SJSA1 (cell line): ENCODE results near the gene ALDH7A1. TPM values are rescaled to one million over a fixed set of nuclear protein-coding genes. Genes with fewer than 3 reads are reported as not detected.
"Not testable (repeated sequence)": the region's sequence is repeated elsewhere in the genome, so short reads cannot be mapped to it uniquely, and the experiment has no call there.

Experiments used
- DNase-seq, 2 experiments: peaks; one replicate each; pipeline ENCODE4 v3.0.0-alpha.2; 2015 to 2020; ENCODE audit warnings: low spot score in 2 of 2, low read depth in 1 of 2
- H3K27ac ChIP-seq: fragments of 250-450 bp; sonication (Bioruptor Pico); 2 replicates; pipeline ENCODE4 v1.5.1; 2020; ENCODE audit warnings: mild to moderate bottlenecking, moderate library complexity
- H3K27me3 ChIP-seq: fragments of 250-450 bp; sonication (Bioruptor Pico); replicated peaks from 2 replicates; pipeline ENCODE4 v1.5.1; 2020; ENCODE audit warnings: mild to moderate bottlenecking, moderate library complexity
- H3K36me3 ChIP-seq: fragments of 250-450 bp; sonication (Bioruptor Pico); 2 replicates; pipeline ENCODE4 v1.5.1; 2020; ENCODE audit warnings: mild to moderate bottlenecking
- H3K4me1 ChIP-seq: fragments of 250-450 bp; sonication (Bioruptor Pico); replicated peaks from 2 replicates; pipeline ENCODE4 v1.6.1; 2021; ENCODE audit warnings: mild to moderate bottlenecking
- H3K4me3 ChIP-seq: fragments of 250-450 bp; sonication (Bioruptor Pico); 2 replicates; pipeline ENCODE4 v1.5.1; 2020; ENCODE audit warnings: mild to moderate bottlenecking
- H3K9me3 ChIP-seq: fragments of 250-450 bp; sonication (Bioruptor Pico); replicated peaks from 2 replicates; pipeline ENCODE4 v1.5.1; 2020; ENCODE audit warnings: mild to moderate bottlenecking
- total RNA-seq: library from RNA; depleted of rRNA; stranded (reverse); fragments of >200 nt; shearing (Covaris generic); gene quantifications from 2 replicates; pipeline ENCODE4 v1.2.3, GENCODE V29; 2014

The ALDH7A1 gene
- total RNA-seq, 1 experiment from 2014 or later: 55.0 TPM

- not testable (repeated sequence) for H3K27me3 ChIP-seq, H3K4me3 ChIP-seq, DNase-seq, H3K36me3 ChIP-seq, H3K27ac ChIP-seq, H3K9me3 ChIP-seq
- H3K4me1 ChIP-seq: peaks cover 34% of the 10 kb centered on the region
Observed at GRCh38 chr5:126519223-126519622, 75.8 kb downstream of the ALDH7A1 start.

- no peaks in the 10 kb centered on the region for H3K27me3 ChIP-seq
- no peaks in the 10 kb centered on the region for H3K36me3 ChIP-seq
- DNase-seq: no peak
- peaks cover 36% of the 10 kb centered on the region for H3K4me1 ChIP-seq
- no peak overlapping the region for H3K27ac ChIP-seq
- H3K4me3 ChIP-seq: no peak overlapping the region
- H3K9me3 ChIP-seq: no peaks in the 10 kb centered on the region
Observed at GRCh38 chr5:126516852-126517251, 78.2 kb downstream of the ALDH7A1 start.

GRCh38 chr5:126516133-126516532 is 78.9 kb downstream of the ALDH7A1 start:
- no peaks in the 10 kb centered on the region for H3K27me3 ChIP-seq
- peaks cover 29% of the 10 kb centered on the region for H3K4me1 ChIP-seq
- peak overlapping the region; percentile 11 for H3K27ac ChIP-seq
- no peaks in the 10 kb centered on the region for H3K36me3 ChIP-seq
- H3K9me3 ChIP-seq: no peaks in the 10 kb centered on the region
- DNase-seq: peak; percentile 81 to 82
- no peak overlapping the region for H3K4me3 ChIP-seq

- peaks cover 28% of the 10 kb centered on the region for H3K4me1 ChIP-seq
- H3K36me3 ChIP-seq: no peaks in the 10 kb centered on the region
- H3K27ac ChIP-seq: peak overlapping the region; percentile 11
- H3K9me3 ChIP-seq: no peaks in the 10 kb centered on the region
- no peak overlapping the region for H3K4me3 ChIP-seq
- no peaks in the 10 kb centered on the region for H3K27me3 ChIP-seq
- DNase-seq: no peak
Observed at GRCh38 chr5:126515337-126515736, 79.7 kb downstream of the ALDH7A1 start.

- DNase-seq: peak in 1 of 2 experiments; percentile 29
- no peaks in the 10 kb centered on the region for H3K36me3 ChIP-seq
- no peaks in the 10 kb centered on the region for H3K27me3 ChIP-seq
- peaks cover 22% of the 10 kb centered on the region for H3K4me1 ChIP-seq
- H3K27ac ChIP-seq: no peak overlapping the region
- no peaks in the 10 kb centered on the region for H3K9me3 ChIP-seq
- no peak overlapping the region for H3K4me3 ChIP-seq
Observed at GRCh38 chr5:126514558-126515141, 80.4 kb downstream of the ALDH7A1 start.

- Histone ChIP-seq H3K4me3 (no peak overlapping the region), H3K36me3 (no peaks in the 10 kb centered on the region), H3K27me3 (no peaks in the 10 kb centered on the region), H3K4me1 (peaks cover 21% of the 10 kb centered on the region), H3K9me3 (no peaks in the 10 kb centered on the region), H3K27ac (no peak overlapping the region)
- DNase-seq: peak in 1 of 2 experiments; percentile 29
Observed at GRCh38 chr5:126514131-126514557, 80.9 kb downstream of the ALDH7A1 start.

GRCh38 chr5:126513703-126514102 is 81.3 kb downstream of the ALDH7A1 start:
- no peaks in the 10 kb centered on the region for H3K27me3 ChIP-seq
- H3K36me3 ChIP-seq: no peaks in the 10 kb centered on the region
- H3K4me1 ChIP-seq: peaks cover 26% of the 10 kb centered on the region
- H3K9me3 ChIP-seq: no peaks in the 10 kb centered on the region
- DNase-seq: peak in 1 of 2 experiments; percentile 13
- no peak overlapping the region for H3K27ac ChIP-seq
- no peak overlapping the region for H3K4me3 ChIP-seq

- Histone ChIP-seq H3K9me3 (no peaks in the 10 kb centered on the region), H3K36me3 (no peaks in the 10 kb centered on the region), H3K27ac (no peak overlapping the region), H3K27me3 (no peaks in the 10 kb centered on the region), H3K4me1 (peaks cover 27% of the 10 kb centered on the region), H3K4me3 (no peak overlapping the region)
- peak in 1 of 2 experiments; percentile 23 for DNase-seq
Observed at GRCh38 chr5:126513302-126513701, 81.7 kb downstream of the ALDH7A1 start.

GRCh38 chr5:126512451-126512850 is 82.6 kb downstream of the ALDH7A1 start:
- no peak overlapping the region for H3K4me3 ChIP-seq

GRCh38 chr5:126511961-126512360 is 83.1 kb downstream of the ALDH7A1 start:
- peaks cover 27% of the 10 kb centered on the region for H3K4me1 ChIP-seq
- H3K36me3 ChIP-seq: no peaks in the 10 kb centered on the region
- H3K27me3 ChIP-seq: no peaks in the 10 kb centered on the region
- DNase-seq: no peak
- H3K27ac ChIP-seq: no peak overlapping the region
- H3K9me3 ChIP-seq: no peaks in the 10 kb centered on the region
- no peak overlapping the region for H3K4me3 ChIP-seq

More at GRCh38 chr5:126512451-126512850, 82.6 kb downstream of the ALDH7A1 start:
- H3K27ac ChIP-seq: no peak overlapping the region
- H3K9me3 ChIP-seq: no peaks in the 10 kb centered on the region
- H3K36me3 ChIP-seq: no peaks in the 10 kb centered on the region
- H3K27me3 ChIP-seq: no peaks in the 10 kb centered on the region
- no peak for DNase-seq
- H3K4me1 ChIP-seq: peaks cover 27% of the 10 kb centered on the region

GRCh38 chr5:126509339-126509738 is 85.7 kb downstream of the ALDH7A1 start:
- no peak overlapping the region for H3K4me3 ChIP-seq
- no peaks in the 10 kb centered on the region for H3K9me3 ChIP-seq
- DNase-seq: no peak
- peaks cover 12% of the 10 kb centered on the region for H3K4me1 ChIP-seq
- H3K27ac ChIP-seq: no peak overlapping the region
- H3K27me3 ChIP-seq: no peaks in the 10 kb centered on the region
- H3K36me3 ChIP-seq: no peaks in the 10 kb centered on the region

GRCh38 chr5:126508962-126509279 is 86.1 kb downstream of the ALDH7A1 start:
- no peak overlapping the region for H3K27ac ChIP-seq
- H3K27me3 ChIP-seq: no peaks in the 10 kb centered on the region
- H3K4me1 ChIP-seq: peaks cover 10% of the 10 kb centered on the region
- H3K4me3 ChIP-seq: no peak overlapping the region
- H3K36me3 ChIP-seq: no peaks in the 10 kb centered on the region
- peak in 1 of 2 experiments; percentile 18 for DNase-seq
- no peaks in the 10 kb centered on the region for H3K9me3 ChIP-seq

GRCh38 chr5:126508251-126508961 is 86.6 kb downstream of the ALDH7A1 start:
- Histone ChIP-seq H3K27ac (no peak overlapping the region), H3K4me1 (peaks cover 14% of the 10 kb centered on the region), H3K27me3 (no peaks in the 10 kb centered on the region), H3K4me3 (no peak overlapping the region), H3K9me3 (no peaks in the 10 kb centered on the region), H3K36me3 (no peaks in the 10 kb centered on the region)
- DNase-seq: no peak

- DNase-seq: no peak
- Histone ChIP-seq H3K4me1 (peaks cover 15% of the 10 kb centered on the region), H3K27ac (no peak overlapping the region), H3K4me3 (no peak overlapping the region), H3K36me3 (no peaks in the 10 kb centered on the region), H3K27me3 (no peaks in the 10 kb centered on the region), H3K9me3 (no peaks in the 10 kb centered on the region)
Observed at GRCh38 chr5:126506079-126506478, 88.9 kb downstream of the ALDH7A1 start.
